Cardiac septum (tissue), 1 donor: Measurements from ENCODE around the gene CMTM5. TPM values are rescaled to one million over a fixed set of nuclear protein-coding genes. Genes with fewer than 3 reads are reported as not detected.
A peak's percentile ranks its signal among the peaks of the same experiment; 100 is the strongest.

Source experiments
- DNase-seq: peaks from one replicate; pipeline ENCODE4 v3.0.0-alpha.2; 2020; ENCODE audit warnings: low spot score
- intact Hi-C: fragments of 100-400 bp; cut with DNase I; formaldehyde crosslinking; loops from one replicate; pipeline ENCODE4 v1.14.0; 2022
- microRNA-seq: library from miRNA; unstranded; fragments of <30 nt; microRNA quantifications from one replicate; pipeline ENCODE4 v1.2.0, GENCODE V29; 2020
- total RNA-seq: library from RNA; stranded (reverse); fragmentation: NEBNext Ultra II Directional; extraction: Animal tissue kit (Norgen Biotek cat#: 25700); gene quantifications from one replicate; pipeline ENCODE4 v1.2.1, GENCODE V29; 2021
- donor health status: DM: no; HTN: no; CAD: no.

CMTM5 gene
- total RNA-seq, 1 donor from 2014 or later = not detected

DNA sequence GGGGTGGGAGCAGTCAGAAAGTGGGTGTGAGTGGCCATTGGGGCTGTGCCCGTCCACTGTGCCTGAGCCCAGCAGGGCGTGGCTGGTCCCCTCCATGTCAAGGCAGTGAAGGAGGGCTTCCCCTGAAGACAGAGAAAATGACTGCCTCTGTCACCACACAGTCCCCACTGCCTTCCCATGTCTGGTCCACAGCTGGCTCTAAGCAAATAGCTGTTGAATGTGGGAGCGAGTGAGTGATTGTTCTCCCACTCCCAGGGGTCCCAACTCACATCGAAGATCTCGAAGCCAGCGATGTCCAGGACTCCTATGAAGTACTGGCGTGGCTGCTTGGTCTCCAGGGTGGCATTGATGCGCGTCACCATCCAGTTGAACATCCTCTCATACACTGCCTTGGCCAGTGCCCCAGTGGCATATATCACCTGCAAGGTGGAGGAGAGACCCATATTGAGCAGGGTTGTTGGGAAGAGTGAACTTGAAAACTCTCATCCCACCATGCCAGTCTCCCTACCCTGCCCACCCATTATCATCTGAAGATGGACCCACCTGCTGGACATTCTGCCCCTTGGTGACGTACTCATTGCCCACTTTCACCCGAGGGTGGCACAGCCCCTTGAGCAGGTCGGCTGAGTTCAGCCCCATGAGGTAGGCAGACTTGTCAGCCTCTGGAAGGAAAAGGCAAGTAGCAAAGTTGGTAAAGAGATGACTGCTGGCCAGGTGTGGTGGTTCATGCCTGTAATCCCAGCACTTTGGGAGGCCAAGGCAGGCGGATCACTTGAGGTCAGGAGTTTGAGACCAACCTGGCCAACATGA, 52.0 kb downstream of the CMTM5 start:
- intact Hi-C loops = no loop called here
- DNase-seq = peak; percentile 71

Small RNA genes lying within 50 kb of the gene (microRNA-seq; reads per million reads assigned to microRNA genes)
- gene MIR208A = 1,137 reads per million, percentile 85 among the genes with 10 or more reads in this experiment
- gene MIR208B = 36,114 reads per million, percentile 97 among the genes with 10 or more reads in this experiment

Other genes starting within 250 kb of the CMTM5 start
- 4.4 TPM for gene SLC7A8, start 193.4 kb upstream of the CMTM5 start, total RNA-seq
- gene RNF212B, start 139.1 kb upstream of the CMTM5 start, total RNA-seq = not detected
- 9.0 TPM for gene HOMEZ, start 90.9 kb upstream of the CMTM5 start, total RNA-seq
- gene PPP1R3E, start 74.2 kb upstream of the CMTM5 start, total RNA-seq = 6.2 TPM
- 48.2 TPM for gene BCL2L2, start 70.2 kb upstream of the CMTM5 start, total RNA-seq
- 82.9 TPM for gene PABPN1, start 55.6 kb upstream of the CMTM5 start, total RNA-seq
- 10.6 TPM for gene SLC22A17, start 24.2 kb upstream of the CMTM5 start, total RNA-seq
- gene EFS, start 11.9 kb upstream of the CMTM5 start, total RNA-seq = 3.7 TPM
- gene IL25, start 4.2 kb upstream of the CMTM5 start, total RNA-seq = not detected
- gene MYH6, start 31.2 kb downstream of the CMTM5 start, total RNA-seq = 170 TPM
- gene MYH7, start 58.6 kb downstream of the CMTM5 start, total RNA-seq = 13,582 TPM
- 16.2 TPM for gene NGDN, start 92.7 kb downstream of the CMTM5 start, total RNA-seq
- 1.3 TPM for gene ZFHX2, start 174.7 kb downstream of the CMTM5 start, total RNA-seq
- gene THTPA, start 179.2 kb downstream of the CMTM5 start, total RNA-seq = 17.5 TPM
- 12.8 TPM for gene AP1G2, start 190.7 kb downstream of the CMTM5 start, total RNA-seq
- gene JPH4, start 201.7 kb downstream of the CMTM5 start, total RNA-seq = 0.19 TPM